ENCODE results near the gene DOCK2. TPM values are rescaled to one million over a fixed set of nuclear protein-coding genes. Genes with fewer than 3 reads are reported as not detected.

Gene DOCK2
- total and polyA plus RNA-seq, 9 of the 15 experiments (the other 6 are each of a cell fraction or from before 2014, with no cell fraction given) = 4.5 to 42.6 (median 20.5) TPM

- H3K27me3 ChIP-seq (ENCODE audit: control insufficient read depth in 2 of 2, insufficient read depth in 2 of 2, low read length in 2 of 2) = peaks cover 0 to 3% of the 10 kb centered on the region in 2 experiments; a peak in 2 of 5 replicates
- no peak for FAIRE-seq
These were observed 391.0 kb downstream of the DOCK2 start for GRCh38 chr5:170028124-170028523.

More at GRCh38 chr5:170028124-170028523, 391.0 kb downstream of the DOCK2 start:
- 0% methylated on average over 2 of the region's 2 CpGs for WGBS (ENCODE audit: insufficient coverage, low coverage, missing lambda C conversion rate)
- no peak overlapping the region for H3K9ac ChIP-seq (ENCODE audit: insufficient read depth in 1 of 2, low read depth in 2 of 2, low read length in 2 of 2)
- CTCF ChIA-PET (ENCODE audit: low intra/inter-chr PET ratio) = no interaction called here
- ATAC-seq (no peak), DNase-seq (ENCODE audit: extremely low read depth in 1 of 4, low spot score in 3 of 4) (no peak)
- BruUV-seq (replicated peaks) = no TSS peak
- POLR2A ChIA-PET = interaction anchor here (0.6 kb wide), 1 partner anchor 86 kb away, joined by 4 read pairs; no protein-coding TSS in a partner anchor
- no peaks in the 10 kb centered on the region for H3K9me1 ChIP-seq (ENCODE audit: control insufficient read depth, insufficient read depth, low read length)
- no peaks in the 10 kb centered on the region for H3K36me3 ChIP-seq (ENCODE audit: control insufficient read depth, insufficient read depth, low read length)
- H4K20me1 ChIP-seq (replicated peaks; ENCODE audit: control insufficient read depth, insufficient read depth, low read length) = peaks cover 5% of the 10 kb centered on the region; the same call in 1 of the 2 replicates
- H3K79me2 ChIP-seq (ENCODE audit: control insufficient read depth, insufficient read depth, low read length) = no peaks in the 10 kb centered on the region
- TF ChIP-seq RBM25 (IDR thresholded peaks at IDR 0.05; ENCODE audit: low read depth, low read length, severe bottlenecking) (no peak), TBL1XR1 (IDR thresholded peaks at IDR 0.05; ENCODE audit: low read length in 2 of 2) (no peak), RERE (CRISPR knock-in tag; IDR thresholded peaks at IDR 0.05; ENCODE audit: borderline replicate concordance) (no peak), ZFP1 (CRISPR knock-in tag; IDR thresholded peaks at IDR 0.05) (no peak)
- H3K4me2 ChIP-seq (ENCODE audit: insufficient read depth, low read length) = no peak overlapping the region
- intact Hi-C loops (cut with micrococcal nuclease) (no loop called here), in situ Hi-C loops (cut with MboI) (no loop called here)
- H3K27ac ChIP-seq (ENCODE audit: extremely low read depth, low read depth, low read length) = no peak overlapping the region
- no peaks in the 10 kb centered on the region for H3K9me3 ChIP-seq (replicated peaks; ENCODE audit: control insufficient read depth, insufficient read depth, low read depth, low read length)
- no peak overlapping the region for H2AFZ ChIP-seq (ENCODE audit: low read depth, low read length)
- no peaks in the 10 kb centered on the region for H3K4me1 ChIP-seq (replicated peaks in 1 of 2; ENCODE audit: control insufficient read depth in 2 of 2, insufficient read depth in 2 of 2, low read length in 2 of 2)
- no peak overlapping the region for H3K4me3 ChIP-seq

Measured in K562 (cell line).